H1 (cell line): Measurements from ENCODE around the gene ARMC9. TPM values are rescaled to one million over a fixed set of nuclear protein-coding genes. Genes with fewer than 3 reads are reported as not detected.

Experiments used
- CTCF ChIA-PET: fragments of 300-600 bp; sonication (Branson Sonifier 250); formaldehyde crosslinking; loops from one replicate; lab custom pipeline; 2021; ENCODE audit not compliant: partially characterized antibody; lab: Charles Lee
- POLR2A ChIA-PET: fragments of 300-600 bp; sonication (Branson Sonifier 250); formaldehyde crosslinking; loops from one replicate; lab custom pipeline; 2021; ENCODE audit warnings: inconsistent platforms; ENCODE audit not compliant: partially characterized antibody; lab: Charles Lee
- DNase-seq, 2 experiments: peaks; one replicate each; pipeline versions ENCODE4 v3.0.0 to v3.0.0-alpha.2; 2010 to 2022; ENCODE audit warnings: low spot score in 2 of 2, low read depth in 1 of 2, mixed read lengths in 1 of 2
- FAIRE-seq: peaks from 2 replicates; lab custom pipeline; 2011; peaks lifted over from hg19 to GRCh38; lab: Jason Lieb, UNC
- H2AFZ ChIP-seq: 2 replicates; pipeline ENCODE4 v1.8.1; 2012; ENCODE audit warnings: low read length, inconsistent platforms
- H2AK5ac ChIP-seq: 2 replicates; pipeline ENCODE4 v1.6.1; 2013; ENCODE audit warnings: low read depth, low read length
- H2BK120ac ChIP-seq: replicated peaks from 2 replicates; pipeline ENCODE3; 2013; ENCODE audit warnings: low read depth, low read length, inconsistent platforms
- H2BK12ac ChIP-seq: 2 replicates; pipeline ENCODE4 v1.6.1; 2013; ENCODE audit warnings: low read depth, low read length
- H2BK15ac ChIP-seq: 2 replicates; pipeline ENCODE4 v1.6.1; 2013; ENCODE audit warnings: low read length
- H2BK20ac ChIP-seq: 2 replicates; pipeline ENCODE4 v1.6.1; 2013; ENCODE audit warnings: low read length
- H2BK5ac ChIP-seq: 2 replicates; pipeline ENCODE4 v1.6.1; 2013; ENCODE audit warnings: low read depth, low read length
- H3K14ac ChIP-seq: 2 replicates; pipeline ENCODE4 v1.6.1; 2013; ENCODE audit warnings: inconsistent platforms; ENCODE audit not compliant: insufficient read length
- H3K18ac ChIP-seq: 2 replicates; pipeline ENCODE4 v1.6.1; 2013; ENCODE audit warnings: low read length; ENCODE audit errors: extremely low read depth
- H3K23ac ChIP-seq: 2 replicates; pipeline ENCODE4 v1.6.1; 2013; ENCODE audit warnings: inconsistent platforms; ENCODE audit not compliant: insufficient read length
- H3K23me2 ChIP-seq: 2 replicates; pipeline ENCODE4 v1.6.1; 2013; ENCODE audit warnings: low read depth, low read length
- H3K27ac ChIP-seq: 2 replicates; pipeline ENCODE4 v1.6.1; 2011; ENCODE audit warnings: low read depth, low read length, inconsistent platforms
- H3K27me3 ChIP-seq, 4 experiments: replicated peaks in 1 of 4; 1 replicate in 1 of 4; 2 replicates in 3 of 4; pipeline versions ENCODE4 v1.6.1 to v1.8.1; 2011 to 2013; ENCODE audit warnings: low read length in 3 of 4, mild to moderate bottlenecking in 3 of 4, inconsistent platforms in 2 of 4, mixed read lengths in 2 of 4, moderate library complexity in 1 of 4; ENCODE audit not compliant: control insufficient read depth in 3 of 4, insufficient read depth in 3 of 4; ENCODE audit errors: extremely low read depth in 1 of 4
- H3K36me3 ChIP-seq, 4 experiments: 2 replicates each; pipeline versions ENCODE4 v1.6.1 to v1.8.1; 2011 to 2013; ENCODE audit warnings: mild to moderate bottlenecking in 4 of 4, low read length in 3 of 4, moderate library complexity in 2 of 4, control low read depth in 1 of 4, inconsistent platforms in 1 of 4; ENCODE audit not compliant: insufficient read depth in 4 of 4, control insufficient read depth in 2 of 4
- H3K4ac ChIP-seq: replicated peaks from 2 replicates; pipeline ENCODE3; 2013; ENCODE audit warnings: low read length, low read depth, mixed read lengths, inconsistent platforms; ENCODE audit not compliant: insufficient read length
- H3K4me1 ChIP-seq, 4 experiments: replicated peaks in 1 of 4; 1 replicate in 1 of 4; 2 replicates in 3 of 4; pipeline versions ENCODE4 v1.6.1 to v1.8.1; 2011 to 2013; ENCODE audit warnings: low read length in 3 of 4, inconsistent platforms in 2 of 4, mixed read lengths in 1 of 4; ENCODE audit not compliant: insufficient read depth in 4 of 4, control insufficient read depth in 3 of 4
- H3K4me2 ChIP-seq, 2 experiments: 2 replicates each; pipeline versions ENCODE4 v1.6.1 to v1.8.1; 2011 to 2013; ENCODE audit warnings: low read depth in 2 of 2, low read length in 2 of 2, control low read depth in 1 of 2, inconsistent platforms in 1 of 2, mild to moderate bottlenecking in 1 of 2; ENCODE audit not compliant: insufficient read depth in 1 of 2
- H3K4me3 ChIP-seq, 4 experiments: fragments of 200-600, 300-600 bp in 1 of 4; sonication (generic), shearing (Covaris generic), sonication (Bioruptor Twin) in 1 of 4; 2 replicates each; pipeline versions ENCODE4 v1.5.1 to v1.8.1; 2011 to 2016; ENCODE audit warnings: low read length in 4 of 4, low read depth in 3 of 4, control low read depth in 2 of 4, inconsistent platforms in 2 of 4, mild to moderate bottlenecking in 2 of 4, mixed read lengths in 1 of 4, moderate library complexity in 1 of 4; ENCODE audit not compliant: insufficient read depth in 2 of 4; ENCODE audit errors: extremely low read depth in 1 of 4
- H3K56ac ChIP-seq: replicated peaks from 2 replicates; pipeline ENCODE3; 2013; ENCODE audit warnings: low read depth, mild to moderate bottlenecking, mixed read lengths, low read length, inconsistent platforms; ENCODE audit not compliant: insufficient read length
- H3K79me1 ChIP-seq: 2 replicates; pipeline ENCODE4 v1.6.1; 2013; ENCODE audit warnings: low read depth, low read length, control low read depth
- H3K79me2 ChIP-seq, 2 experiments: 2 replicates each; pipeline versions ENCODE4 v1.6.1 to v1.8.1; 2012 to 2013; ENCODE audit warnings: low read length in 2 of 2, mild to moderate bottlenecking in 2 of 2, inconsistent platforms in 1 of 2; ENCODE audit not compliant: insufficient read depth in 2 of 2, control insufficient read depth in 1 of 2
- H3K9ac ChIP-seq, 4 experiments: replicated peaks in 1 of 4; 1 replicate in 1 of 4; 2 replicates in 3 of 4; pipeline versions ENCODE4 v1.6.1 to v1.8.1; 2011 to 2013; ENCODE audit warnings: low read depth in 3 of 4, low read length in 3 of 4, control low read depth in 2 of 4, mild to moderate bottlenecking in 2 of 4, moderate library complexity in 2 of 4, inconsistent platforms in 1 of 4; ENCODE audit errors: extremely low read depth in 1 of 4
- H3K9me3 ChIP-seq, 2 experiments: 2 replicates each; pipeline versions ENCODE4 v1.6.1 to v1.8.1; 2012 to 2013; ENCODE audit warnings: mild to moderate bottlenecking in 2 of 2, moderate library complexity in 2 of 2, control low read depth in 1 of 2, inconsistent platforms in 1 of 2, low read depth in 1 of 2, low read length in 1 of 2, mixed read lengths in 1 of 2; ENCODE audit not compliant: insufficient read depth in 2 of 2
- H4K20me1 ChIP-seq, 2 experiments: replicated peaks in 1 of 2; 2 replicates each; pipeline versions ENCODE3 to v1.8.1; 2011 to 2013; ENCODE audit warnings: inconsistent platforms in 2 of 2, low read length in 2 of 2, mild to moderate bottlenecking in 1 of 2; ENCODE audit not compliant: insufficient read depth in 2 of 2, control insufficient read depth in 1 of 2
- H4K5ac ChIP-seq: 2 replicates; pipeline ENCODE4 v1.6.1; 2013; ENCODE audit warnings: low read length, low read depth, mixed read lengths, inconsistent platforms; ENCODE audit not compliant: insufficient read length
- H4K8ac ChIP-seq: 2 replicates; pipeline ENCODE4 v1.8.0; 2013; ENCODE audit warnings: mild to moderate bottlenecking, moderate library complexity, low read length, inconsistent platforms; ENCODE audit not compliant: insufficient read depth; ENCODE audit errors: extremely low read depth
- H4K91ac ChIP-seq: replicated peaks from 2 replicates; pipeline ENCODE3; 2013; ENCODE audit warnings: low read length, mixed read lengths, inconsistent platforms; ENCODE audit not compliant: insufficient read length
- KDM1A ChIP-seq: fragments of 200-600, 300-600 bp; sonication (generic); IDR thresholded peaks from 2 replicates; pipeline ENCODE4 v1.7.1; 2016; ENCODE audit warnings: mild to moderate bottlenecking, low read length, borderline replicate concordance
- POLR2AphosphoS5 ChIP-seq: IDR thresholded peaks from 2 replicates; pipeline ENCODE4 v1.6.1; 2011; ENCODE audit warnings: low read depth, low read length
- WGBS, 2 experiments: shearing (Covaris generic) in 1 of 2; methylation state at CpG; one replicate each; pipeline versions ENCODE4 v1.1.6 to v1.1.7; 2013 to 2015; ENCODE audit warnings: low lambda C conversion rate in 2 of 2, mixed read lengths in 2 of 2, inconsistent platforms in 1 of 2, low coverage in 1 of 2, missing lambda C conversion rate in 1 of 2; ENCODE audit not compliant: insufficient replicate concordance in 2 of 2, insufficient coverage in 1 of 2, insufficient read length in 1 of 2; ENCODE audit errors: extremely low coverage in 1 of 2, missing lambda C conversion rate in 1 of 2; 5-methylcytosine and 5-hydroxymethylcytosine counted together
- polyA plus RNA-seq, 7 experiments: library from polyadenylated mRNA; depleted of rRNA in 3 of 7; stranded (reverse) in 5 of 7; unstranded in 2 of 7; fragments of >200 nt in 5 of 7; fragments of 200-250 nt in 2 of 7; gene quantifications; 1 replicate in 5 of 7; 2 replicates in 1 of 7; 4 replicates in 1 of 7; pipeline versions ENCODE4 v1.2.1 to v1.2.3, GENCODE V29; 2011 to 2013; ENCODE audit warnings: missing spikeins in 2 of 7, mixed read lengths in 2 of 7
- total RNA-seq: library from RNA; stranded (reverse); fragmentation: NEBNext Ultra II Directional; extraction: Animal tissue kit (Norgen Biotek cat#: 25700); gene quantifications from 2 replicates; pipeline ENCODE4 v1.2.1, GENCODE V29; 2021

ARMC9 gene
- total and polyA plus RNA-seq, 2 of the 8 experiments (the other 6 are each of a cell fraction or from before 2014, with no cell fraction given): 23.2 to 36.1 TPM

- Histone ChIP-seq H2AK5ac (no peak overlapping the region), H3K79me2 (no peaks in the 10 kb centered on the region), H4K5ac (no peak overlapping the region), H3K4me2 (no peak overlapping the region), H2AFZ (no peak overlapping the region), H3K23ac (no peak overlapping the region), H2BK5ac (no peak overlapping the region), H3K9me3 (peaks cover 3% of the 10 kb centered on the region in 2 experiments; a peak in 1 of 4 replicates), H2BK20ac (no peak overlapping the region), H3K4me1 (peaks cover 0 to 9% (median 2%) of the 10 kb centered on the region in 4 experiments; a peak in 6 of 7 replicates), H3K23me2 (peaks cover 8% of the 10 kb centered on the region), H3K56ac (no peak overlapping the region), H2BK15ac (no peak overlapping the region), H3K27me3 (no peaks in the 10 kb centered on the region), H3K9ac (no peak overlapping the region), H3K36me3 (no peaks in the 10 kb centered on the region), H4K91ac (no peak overlapping the region), H3K4me3 (no peak overlapping the region), H3K79me1 (no peaks in the 10 kb centered on the region), H4K8ac (no peak overlapping the region), H3K14ac (no peak overlapping the region), H3K4ac (no peak overlapping the region), H3K27ac (no peak overlapping the region), H3K18ac (no peak overlapping the region), H2BK12ac (no peak overlapping the region), H4K20me1 (no peaks in the 10 kb centered on the region), H2BK120ac (no peak overlapping the region)
- TF ChIP-seq POLR2AphosphoS5: no peak
- peak; percentile 67; the same call in 1 of the 2 replicates for TF ChIP-seq KDM1A
- ChIA-PET CTCF (interaction anchor here (1.9 kb wide), 1 partner anchor 21 kb away, joined by 7 read pairs; no protein-coding TSS in a partner anchor), POLR2A (no interaction called here)
- FAIRE-seq (no peak), DNase-seq (no peak)
- WGBS, 2 experiments: 94% methylated on average over 2 of the region's 2 CpGs; no CpG with 5 or more reads in 1 of the 2 experiments
Measured at GRCh38 chr2:231384970-231385369, 186.5 kb downstream of the ARMC9 start.
